SK-N-SH treated with all-trans-retinoic acid at 6 μM for 48 hours (cell line): ENCODE measurements around the gene KIAA0513.

Experiments
- ARNTL ChIP-seq: fragments of 450-650 bp; formaldehyde crosslinking; IDR thresholded peaks from 2 replicates; pipeline ENCODE4 v1.5.0; 2020; ENCODE audit warnings: low read depth, mild to moderate bottlenecking, moderate library complexity, borderline replicate concordance
- BACH2 ChIP-seq: fragments of 250-450 bp; sonication (Bioruptor Pico); IDR thresholded peaks from 2 replicates; pipeline ENCODE4 v1.9.0; 2021; ENCODE audit warnings: mild to moderate bottlenecking, borderline replicate concordance
- CREB5 ChIP-seq: fragments of 250-450 bp; sonication (Bioruptor Pico); IDR thresholded peaks from 2 replicates; pipeline ENCODE4 v1.5.1; 2020; ENCODE audit warnings: low read depth, mild to moderate bottlenecking, moderate library complexity
- ESRRG ChIP-seq: fragments of 250-450 bp; sonication (Bioruptor Pico); IDR thresholded peaks from 2 replicates; pipeline ENCODE4 v1.6.1; 2021; ENCODE audit warnings: mild to moderate bottlenecking
- ISL1 ChIP-seq: fragments of 250-450 bp; sonication (Bioruptor Pico); IDR thresholded peaks from 2 replicates; pipeline ENCODE4 v2.1.2; 2022; ENCODE audit warnings: mild to moderate bottlenecking, moderate library complexity
- OSR1 ChIP-seq: fragments of 250-450 bp; sonication (Bioruptor Pico); IDR thresholded peaks from 2 replicates; pipeline ENCODE4 v1.8.0; 2022; ENCODE audit warnings: moderate library complexity, mild to moderate bottlenecking, inconsistent platforms
- PATZ1 ChIP-seq: fragments of 250-450 bp; sonication (Bioruptor Pico); IDR thresholded peaks from 2 replicates; pipeline ENCODE4 v1.8.0; 2020; ENCODE audit warnings: mild to moderate bottlenecking, moderate library complexity, borderline replicate concordance
- PPARA ChIP-seq: fragments of 250-450 bp; sonication (Bioruptor Pico); IDR thresholded peaks from 2 replicates; pipeline ENCODE4 v1.5.0; 2020; ENCODE audit warnings: mild to moderate bottlenecking, borderline replicate concordance
- RARB ChIP-seq: fragments of 250-450 bp; sonication (Bioruptor Pico); IDR thresholded peaks from 2 replicates; pipeline ENCODE4 v1.8.0; 2021; ENCODE audit warnings: mild to moderate bottlenecking, moderate library complexity
- TSHZ2 ChIP-seq: fragments of 250-450 bp; sonication (Bioruptor Pico); IDR thresholded peaks from 2 replicates; pipeline ENCODE4 v1.5.0; 2020; ENCODE audit warnings: mild to moderate bottlenecking, moderate library complexity
- ZC3H10 ChIP-seq: fragments of 250-450 bp; sonication (Bioruptor Pico); IDR thresholded peaks from 2 replicates; pipeline ENCODE4 v1.5.1; 2021; ENCODE audit warnings: mild to moderate bottlenecking, moderate library complexity
- ZFP3 ChIP-seq: fragments of 250-450 bp; sonication (Bioruptor Pico); IDR thresholded peaks from 2 replicates; pipeline ENCODE4 v1.5.0; 2020; ENCODE audit warnings: mild to moderate bottlenecking, moderate library complexity
- ZFP30 ChIP-seq: fragments of 450-650 bp; formaldehyde crosslinking; IDR thresholded peaks from 2 replicates; pipeline ENCODE4 v1.5.0; 2022; ENCODE audit warnings: mild to moderate bottlenecking, moderate library complexity
- ZNF8 ChIP-seq: fragments of 450-650 bp; formaldehyde crosslinking; IDR thresholded peaks from 2 replicates; pipeline ENCODE4 v1.5.0; 2020; ENCODE audit warnings: mild to moderate bottlenecking, moderate library complexity

GRCh38 chr16:85081765-85082164 lies 54.2 kb downstream of the KIAA0513 start:
- TF ChIP-seq ZFP30 (CRISPR knock-in tag) (no peak), OSR1 (CRISPR knock-in tag) (no peak), PPARA (no peak), TSHZ2 (no peak), ISL1 (no peak), ARNTL (CRISPR knock-in tag) (no peak), CREB5 (CRISPR knock-in tag) (no peak), ESRRG (CRISPR knock-in tag) (no peak), BACH2 (CRISPR knock-in tag) (no peak), ZNF8 (no peak), ZC3H10 (CRISPR knock-in tag) (no peak), PATZ1 (no peak), ZFP3 (CRISPR knock-in tag) (no peak), RARB (no peak)
